Measurements from ENCODE around the gene HEXA. TPM values are rescaled to one million over a fixed set of nuclear protein-coding genes. Genes with fewer than 3 reads are reported as not detected.
"Not testable (repeated sequence)": the region's sequence is repeated elsewhere in the genome, so short reads cannot be mapped to it uniquely, and the experiment has no call there.

The HEXA gene
- 100 to 1,000 TPM; 172 to 251 (median 195) TPM for polyA plus RNA-seq

GRCh38 chr15:72375846-72376581 is at the start of gene HEXA:
Gene HEXA, minus strand, starts transcription at chr15:72376014. Its CDS starts 42 bp downstream, at chr15:72375972.
- peak; percentile 98 to 99 (median 99) for DNase-seq
- Mint-ChIP-seq H3K4me1 (peaks cover 49 to 62% of the 10 kb centered on the region in 2 donors), H3K9me3 (no peaks in the 10 kb centered on the region), H3K4me3 (peak within 1 kb of the TSS; percentile 92 to 95 (median 94)), H3K27ac (peak within 1 kb of the TSS; percentile 97 to 99 (median 98)), H3K36me3 (peaks cover 0 to 2% (median 0%) of the 10 kb centered on the region in 3 donors), H3K27me3 (ENCODE audit: low read depth in 3 of 3) (peaks cover 19 to 24% (median 20%) of the 10 kb centered on the region in 3 donors)

- Mint-ChIP-seq H3K9me3 (peaks cover 1 to 15% (median 8%) of the 10 kb centered on the region in 6 donors), H3K27me3 (ENCODE audit: low read depth in 3 of 3) (peaks cover 0 to 4% (median 3%) of the 10 kb centered on the region in 3 donors), H3K36me3 (peaks cover 0 to 7% (median 4%) of the 10 kb centered on the region in 3 donors)
Measured at GRCh38 chr15:72423256-72423655, 47.4 kb upstream of the HEXA start.

GRCh38 chr15:72421484-72421883 is 45.7 kb upstream of the HEXA start:
- H3K4me1 Mint-ChIP-seq = peaks cover 0 to under 1% of the 10 kb centered on the region in 2 donors
- no peak overlapping the region for H3K4me3 Mint-ChIP-seq
- H3K9me3 Mint-ChIP-seq = peaks cover 1 to 15% (median 6%) of the 10 kb centered on the region in 6 donors
- no peak overlapping the region for H3K27ac Mint-ChIP-seq
- DNase-seq = no peak
- peaks cover 0 to 4% (median 3%) of the 10 kb centered on the region in 3 donors for H3K27me3 Mint-ChIP-seq (ENCODE audit: low read depth in 3 of 3)
- peaks cover 0 to 7% (median 4%) of the 10 kb centered on the region in 3 donors for H3K36me3 Mint-ChIP-seq

More at GRCh38 chr15:72423256-72423655, 47.4 kb upstream of the HEXA start:
- no peak overlapping the region for H3K27ac Mint-ChIP-seq
- no peak for DNase-seq
- peaks cover 0 to 6% of the 10 kb centered on the region in 2 donors for H3K4me1 Mint-ChIP-seq
- H3K4me3 Mint-ChIP-seq = no peak overlapping the region

GRCh38 chr15:72420576-72420975 is 44.8 kb upstream of the HEXA start:
- Mint-ChIP-seq H3K27me3 (ENCODE audit: low read depth in 3 of 3) (peaks cover 0 to 4% (median 3%) of the 10 kb centered on the region in 3 donors), H3K4me3 (no peak overlapping the region), H3K9me3 (peaks cover 0 to 9% (median 4%) of the 10 kb centered on the region in 6 donors), H3K4me1 (no peaks in the 10 kb centered on the region), H3K27ac (no peak overlapping the region), H3K36me3 (peaks cover 0 to 4% (median 4%) of the 10 kb centered on the region in 3 donors)
- DNase-seq = no peak

GRCh38 chr15:72419768-72420167 is 44.0 kb upstream of the HEXA start:
- not testable (repeated sequence) for H3K36me3 Mint-ChIP-seq; H3K9me3 Mint-ChIP-seq; H3K27ac Mint-ChIP-seq; DNase-seq; H3K27me3 Mint-ChIP-seq (ENCODE audit: low read depth in 3 of 3); H3K4me3 Mint-ChIP-seq; H3K4me1 Mint-ChIP-seq

GRCh38 chr15:72415304-72415703 is 39.5 kb upstream of the HEXA start:
- Mint-ChIP-seq H3K4me1 (no peaks in the 10 kb centered on the region), H3K27ac (no peak overlapping the region), H3K27me3 (ENCODE audit: low read depth in 3 of 3) (peaks cover 5 to 7% (median 6%) of the 10 kb centered on the region in 3 donors), H3K36me3 (no peaks in the 10 kb centered on the region), H3K4me3 (no peak overlapping the region), H3K9me3 (peaks cover 0 to 2% (median 0%) of the 10 kb centered on the region in 6 donors)
- DNase-seq = no peak

GRCh38 chr15:72413337-72413736 is 37.5 kb upstream of the HEXA start:
- H3K27ac Mint-ChIP-seq; H3K36me3 Mint-ChIP-seq; DNase-seq; H3K4me3 Mint-ChIP-seq; H3K4me1 Mint-ChIP-seq; H3K9me3 Mint-ChIP-seq; H3K27me3 Mint-ChIP-seq (ENCODE audit: low read depth in 3 of 3): not testable (repeated sequence)

- H3K27ac Mint-ChIP-seq = no peak overlapping the region
- H3K27me3 Mint-ChIP-seq (ENCODE audit: low read depth in 3 of 3) = peaks cover 5 to 8% (median 7%) of the 10 kb centered on the region in 3 donors
- DNase-seq = no peak
- peaks cover 0 to 2% (median 0%) of the 10 kb centered on the region in 6 donors for H3K9me3 Mint-ChIP-seq
- H3K36me3 Mint-ChIP-seq = no peaks in the 10 kb centered on the region
- no peak overlapping the region for H3K4me3 Mint-ChIP-seq
- no peaks in the 10 kb centered on the region for H3K4me1 Mint-ChIP-seq
Measured at GRCh38 chr15:72411544-72411943, 35.7 kb upstream of the HEXA start.

GRCh38 chr15:72411111-72411510 is 35.3 kb upstream of the HEXA start:
- H3K4me1 Mint-ChIP-seq = no peaks in the 10 kb centered on the region
- H3K27ac Mint-ChIP-seq = no peak overlapping the region
- no peak overlapping the region for H3K4me3 Mint-ChIP-seq
- H3K27me3 Mint-ChIP-seq (ENCODE audit: low read depth in 3 of 3) = peaks cover 5 to 8% (median 7%) of the 10 kb centered on the region in 3 donors
- H3K36me3 Mint-ChIP-seq = no peaks in the 10 kb centered on the region
- H3K9me3 Mint-ChIP-seq = peaks cover 0 to 2% (median 0%) of the 10 kb centered on the region in 6 donors
- no peak for DNase-seq

- Mint-ChIP-seq H3K4me3 (no peak overlapping the region), H3K27ac (no peak overlapping the region), H3K9me3 (peaks cover 0 to 2% (median 0%) of the 10 kb centered on the region in 6 donors), H3K27me3 (ENCODE audit: low read depth in 3 of 3) (peaks cover 2 to 14% (median 9%) of the 10 kb centered on the region in 3 donors), H3K4me1 (no peaks in the 10 kb centered on the region), H3K36me3 (no peaks in the 10 kb centered on the region)
- DNase-seq = no peak
Measured at GRCh38 chr15:72406936-72407335, 31.1 kb upstream of the HEXA start.

GRCh38 chr15:72404841-72405240 is 29.0 kb upstream of the HEXA start:
- H3K27ac Mint-ChIP-seq = no peak overlapping the region
- peaks cover under 1 to 14% (median 7%) of the 10 kb centered on the region in 3 donors for H3K27me3 Mint-ChIP-seq (ENCODE audit: low read depth in 3 of 3)
- no peaks in the 10 kb centered on the region for H3K36me3 Mint-ChIP-seq
- DNase-seq = no peak
- H3K9me3 Mint-ChIP-seq = peaks cover 0 to 1% (median 0%) of the 10 kb centered on the region in 6 donors
- no peaks in the 10 kb centered on the region for H3K4me1 Mint-ChIP-seq
- H3K4me3 Mint-ChIP-seq = no peak overlapping the region

GRCh38 chr15:72404356-72404755 is 28.5 kb upstream of the HEXA start:
- no peak overlapping the region for H3K27ac Mint-ChIP-seq

GRCh38 chr15:72402726-72403125 is 26.9 kb upstream of the HEXA start:
- H3K36me3 Mint-ChIP-seq = no peaks in the 10 kb centered on the region
- H3K27me3 Mint-ChIP-seq (ENCODE audit: low read depth in 3 of 3) = peaks cover 7 to 11% (median 7%) of the 10 kb centered on the region in 3 donors
- no peak for DNase-seq
- H3K27ac Mint-ChIP-seq = no peak overlapping the region
- peaks cover 0 to 1% (median 0%) of the 10 kb centered on the region in 6 donors for H3K9me3 Mint-ChIP-seq
- no peak overlapping the region for H3K4me3 Mint-ChIP-seq
- no peaks in the 10 kb centered on the region for H3K4me1 Mint-ChIP-seq

More at GRCh38 chr15:72404356-72404755, 28.5 kb upstream of the HEXA start:
- Mint-ChIP-seq H3K27me3 (ENCODE audit: low read depth in 3 of 3) (peaks cover 3 to 14% (median 7%) of the 10 kb centered on the region in 3 donors), H3K9me3 (peaks cover 0 to 1% (median 0%) of the 10 kb centered on the region in 6 donors), H3K4me1 (no peaks in the 10 kb centered on the region), H3K4me3 (no peak overlapping the region), H3K36me3 (no peaks in the 10 kb centered on the region)
- DNase-seq = no peak

- Mint-ChIP-seq H3K27me3 (ENCODE audit: low read depth in 3 of 3) (peaks cover 2 to 9% (median 9%) of the 10 kb centered on the region in 3 donors), H3K4me1 (no peaks in the 10 kb centered on the region), H3K9me3 (no peaks in the 10 kb centered on the region), H3K36me3 (no peaks in the 10 kb centered on the region), H3K4me3 (no peak overlapping the region), H3K27ac (no peak overlapping the region)
- DNase-seq = no peak
Measured at GRCh38 chr15:72398648-72399047, 22.8 kb upstream of the HEXA start.
